Stomach (tissue), 4 donors: ENCODE data around the gene GREM1.

Source experiments
- POLR2A ChIP-seq, 4 donors: fragments of 450-650 bp; IDR thresholded peaks; one replicate each; pipeline ENCODE4 v1.6.1; 2016; ENCODE audit warnings: antibody characterized with exemption in 4 of 4, control low read depth in 2 of 4, mild to moderate bottlenecking in 1 of 4, moderate library complexity in 1 of 4
- TF ChIP-seq, protein P1 (sequence below), 7 experiments: fragments of 450-650 bp in 4 of 7; fragments of 200-600 bp in 3 of 7; sonication (generic) in 3 of 7; IDR thresholded peaks; one replicate each; pipeline ENCODE4 v1.5.1; 2016 to 2019; ENCODE audit warnings: antibody characterized with exemption in 7 of 7, control low read depth in 2 of 7, mild to moderate bottlenecking in 1 of 7

DNA sequence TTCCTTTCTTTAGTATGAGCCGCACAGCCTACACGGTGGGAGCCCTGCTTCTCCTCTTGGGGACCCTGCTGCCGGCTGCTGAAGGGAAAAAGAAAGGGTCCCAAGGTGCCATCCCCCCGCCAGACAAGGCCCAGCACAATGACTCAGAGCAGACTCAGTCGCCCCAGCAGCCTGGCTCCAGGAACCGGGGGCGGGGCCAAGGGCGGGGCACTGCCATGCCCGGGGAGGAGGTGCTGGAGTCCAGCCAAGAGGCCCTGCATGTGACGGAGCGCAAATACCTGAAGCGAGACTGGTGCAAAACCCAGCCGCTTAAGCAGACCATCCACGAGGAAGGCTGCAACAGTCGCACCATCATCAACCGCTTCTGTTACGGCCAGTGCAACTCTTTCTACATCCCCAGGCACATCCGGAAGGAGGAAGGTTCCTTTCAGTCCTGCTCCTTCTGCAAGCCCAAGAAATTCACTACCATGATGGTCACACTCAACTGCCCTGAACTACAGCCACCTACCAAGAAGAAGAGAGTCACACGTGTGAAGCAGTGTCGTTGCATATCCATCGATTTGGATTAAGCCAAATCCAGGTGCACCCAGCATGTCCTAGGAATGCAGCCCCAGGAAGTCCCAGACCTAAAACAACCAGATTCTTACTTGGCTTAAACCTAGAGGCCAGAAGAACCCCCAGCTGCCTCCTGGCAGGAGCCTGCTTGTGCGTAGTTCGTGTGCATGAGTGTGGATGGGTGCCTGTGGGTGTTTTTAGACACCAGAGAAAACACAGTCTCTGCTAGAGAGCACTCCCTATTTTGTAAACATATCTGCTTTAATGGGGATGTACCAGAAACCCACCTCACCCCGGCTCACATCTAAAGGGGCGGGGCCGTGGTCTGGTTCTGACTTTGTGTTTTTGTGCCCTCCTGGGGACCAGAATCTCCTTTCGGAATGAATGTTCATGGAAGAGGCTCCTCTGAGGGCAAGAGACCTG is 13.2 kb downstream of the GREM1 start:
- TF ChIP-seq, protein P1, sequence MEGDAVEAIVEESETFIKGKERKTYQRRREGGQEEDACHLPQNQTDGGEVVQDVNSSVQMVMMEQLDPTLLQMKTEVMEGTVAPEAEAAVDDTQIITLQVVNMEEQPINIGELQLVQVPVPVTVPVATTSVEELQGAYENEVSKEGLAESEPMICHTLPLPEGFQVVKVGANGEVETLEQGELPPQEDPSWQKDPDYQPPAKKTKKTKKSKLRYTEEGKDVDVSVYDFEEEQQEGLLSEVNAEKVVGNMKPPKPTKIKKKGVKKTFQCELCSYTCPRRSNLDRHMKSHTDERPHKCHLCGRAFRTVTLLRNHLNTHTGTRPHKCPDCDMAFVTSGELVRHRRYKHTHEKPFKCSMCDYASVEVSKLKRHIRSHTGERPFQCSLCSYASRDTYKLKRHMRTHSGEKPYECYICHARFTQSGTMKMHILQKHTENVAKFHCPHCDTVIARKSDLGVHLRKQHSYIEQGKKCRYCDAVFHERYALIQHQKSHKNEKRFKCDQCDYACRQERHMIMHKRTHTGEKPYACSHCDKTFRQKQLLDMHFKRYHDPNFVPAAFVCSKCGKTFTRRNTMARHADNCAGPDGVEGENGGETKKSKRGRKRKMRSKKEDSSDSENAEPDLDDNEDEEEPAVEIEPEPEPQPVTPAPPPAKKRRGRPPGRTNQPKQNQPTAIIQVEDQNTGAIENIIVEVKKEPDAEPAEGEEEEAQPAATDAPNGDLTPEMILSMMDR (IDR thresholded peaks at IDR 0.05), result no peak
- no peak for TF ChIP-seq POLR2A (IDR thresholded peaks at IDR 0.05)
